ENCODE results near the gene RSPO3. TPM values are rescaled to one million over a fixed set of nuclear protein-coding genes. Genes with fewer than 3 reads are reported as not detected.

The RSPO3 gene
- total and polyA plus RNA-seq, 4 donors, result 1.4 to 3.5 (median 1.6) TPM

DNA sequence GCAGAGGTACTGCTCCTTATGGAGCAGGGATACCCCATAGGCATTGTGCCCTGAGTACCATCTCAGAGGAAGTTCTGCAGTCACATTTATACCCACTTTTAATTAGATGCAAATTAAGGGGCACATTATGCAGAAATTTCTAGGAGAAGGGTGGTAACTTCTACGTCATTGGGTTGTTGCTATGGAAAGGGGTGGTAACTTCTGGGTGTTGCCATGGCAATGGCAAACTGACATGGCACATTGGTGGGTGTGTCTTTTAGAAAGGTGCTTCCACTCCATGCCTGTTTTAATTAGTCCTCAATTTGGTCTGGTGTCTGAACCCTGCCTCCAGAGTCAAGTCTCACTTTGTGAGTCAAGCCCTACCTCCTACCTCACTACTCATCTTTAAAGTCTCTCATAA is 42.0 kb downstream of the RSPO3 start:
- no peak for DNase-seq (ENCODE audit: low spot score)
- Histone ChIP-seq H3K9me3 (ENCODE audit: control insufficient read depth in 4 of 4, low read length in 3 of 4) (peaks cover 0 to 3% (median 0%) of the 10 kb centered on the region in 4 donors), H3K27ac (ENCODE audit: low read depth in 1 of 2, low read length in 2 of 2) (no peak overlapping the region), H3K27me3 (ENCODE audit: control insufficient read depth in 4 of 4, insufficient read depth in 4 of 4, low read length in 3 of 4) (no peaks in the 10 kb centered on the region), H3K9ac (ENCODE audit: low read depth in 1 of 2, low read length in 2 of 2) (no peak overlapping the region), H3K36me3 (ENCODE audit: control insufficient read depth in 4 of 4, insufficient read depth in 3 of 4, low read depth in 1 of 4, low read length in 3 of 4) (no peaks in the 10 kb centered on the region), H3K4me3 (ENCODE audit: low read depth in 1 of 3, low read length in 3 of 3) (no peak overlapping the region), H3K4me1 (ENCODE audit: control insufficient read depth in 4 of 4, insufficient read depth in 4 of 4, low read length in 3 of 4) (no peaks in the 10 kb centered on the region)
- TF ChIP-seq, protein P1, sequence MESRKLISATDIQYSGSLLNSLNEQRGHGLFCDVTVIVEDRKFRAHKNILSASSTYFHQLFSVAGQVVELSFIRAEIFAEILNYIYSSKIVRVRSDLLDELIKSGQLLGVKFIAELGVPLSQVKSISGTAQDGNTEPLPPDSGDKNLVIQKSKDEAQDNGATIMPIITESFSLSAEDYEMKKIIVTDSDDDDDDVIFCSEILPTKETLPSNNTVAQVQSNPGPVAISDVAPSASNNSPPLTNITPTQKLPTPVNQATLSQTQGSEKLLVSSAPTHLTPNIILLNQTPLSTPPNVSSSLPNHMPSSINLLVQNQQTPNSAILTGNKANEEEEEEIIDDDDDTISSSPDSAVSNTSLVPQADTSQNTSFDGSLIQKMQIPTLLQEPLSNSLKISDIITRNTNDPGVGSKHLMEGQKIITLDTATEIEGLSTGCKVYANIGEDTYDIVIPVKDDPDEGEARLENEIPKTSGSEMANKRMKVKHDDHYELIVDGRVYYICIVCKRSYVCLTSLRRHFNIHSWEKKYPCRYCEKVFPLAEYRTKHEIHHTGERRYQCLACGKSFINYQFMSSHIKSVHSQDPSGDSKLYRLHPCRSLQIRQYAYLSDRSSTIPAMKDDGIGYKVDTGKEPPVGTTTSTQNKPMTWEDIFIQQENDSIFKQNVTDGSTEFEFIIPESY (IDR thresholded peaks at IDR 0.05), result no peak
- no peak for TF ChIP-seq ATF3 (IDR thresholded peaks at IDR 0.05)
- TF ChIP-seq EGR1 (IDR thresholded peaks at IDR 0.05; ENCODE audit: low read depth in 2 of 2), result no peak
- no peak for TF ChIP-seq HNF4G (IDR thresholded peaks at IDR 0.05)
- no peak for TF ChIP-seq FOXA2 (IDR thresholded peaks at IDR 0.05)
- WGBS, result 91% methylated on average over 1 of the region's 1 CpG

- H3K36me3 ChIP-seq (ENCODE audit: control insufficient read depth in 4 of 4, insufficient read depth in 3 of 4, low read depth in 1 of 4, low read length in 3 of 4), result no peaks in the 10 kb centered on the region
- peaks cover 0 to 3% (median 0%) of the 10 kb centered on the region in 4 donors for H3K9me3 ChIP-seq (ENCODE audit: control insufficient read depth in 4 of 4, low read length in 3 of 4)
- no peak overlapping the region for H3K9ac ChIP-seq (ENCODE audit: low read depth in 1 of 2, low read length in 2 of 2)
- DNase-seq (ENCODE audit: low spot score), result no peak
- no peaks in the 10 kb centered on the region for H3K4me1 ChIP-seq (ENCODE audit: control insufficient read depth in 4 of 4, insufficient read depth in 4 of 4, low read length in 3 of 4)
- 51% methylated on average over 3 of the region's 3 CpGs for WGBS
- no peak overlapping the region for H3K27ac ChIP-seq (ENCODE audit: low read depth in 1 of 2, low read length in 2 of 2)
- H3K27me3 ChIP-seq (ENCODE audit: control insufficient read depth in 4 of 4, insufficient read depth in 4 of 4, low read length in 3 of 4), result no peaks in the 10 kb centered on the region
- no peak overlapping the region for H3K4me3 ChIP-seq (ENCODE audit: low read depth in 1 of 3, low read length in 3 of 3)
- TF ChIP-seq FOXA2 (IDR thresholded peaks at IDR 0.05), result no peak
- TF ChIP-seq FOXA1 (IDR thresholded peaks at IDR 0.05), result no peak
- TF ChIP-seq TAF1 (conservative IDR thresholded peaks at IDR 0.05), result no peak
- TF ChIP-seq RAD21 (IDR thresholded peaks at IDR 0.05), result no peak
- TF ChIP-seq REST (IDR thresholded peaks at IDR 0.05), result no peak
- TF ChIP-seq JUND (IDR thresholded peaks at IDR 0.05), result no peak
- TF ChIP-seq SP1 (IDR thresholded peaks at IDR 0.05), result no peak
- no peak for TF ChIP-seq RXRA (IDR thresholded peaks at IDR 0.05)
- TF ChIP-seq HNF4A (conservative IDR thresholded peaks at IDR 0.05), result no peak
- TF ChIP-seq HNF4G (IDR thresholded peaks at IDR 0.05), result no peak
- TF ChIP-seq NR2F2 (IDR thresholded peaks at IDR 0.05), result no peak
- TF ChIP-seq YY1 (IDR thresholded peaks at IDR 0.05), result no peak
- TF ChIP-seq, protein P1 (IDR thresholded peaks at IDR 0.05), result no peak
Observed at GRCh38 chr6:127162836-127163235, 44.4 kb downstream of the RSPO3 start.
